ENCODE measurements around the gene AP1G2. TPM values are rescaled to one million over a fixed set of nuclear protein-coding genes. Genes with fewer than 3 reads are reported as not detected.

AP1G2 gene
- total RNA-seq, 2 experiments from 2014 or later: 162 to 166 TPM

- Mint-ChIP-seq H3K27me3 (no peaks in the 10 kb centered on the region), H3K9me3 (ENCODE audit: low read depth) (no peaks in the 10 kb centered on the region), H3K27ac (no peak overlapping the region), H3K4me1 (peaks cover 37% of the 10 kb centered on the region), H3K36me3 (ENCODE audit: low read depth) (peaks cover 55% of the 10 kb centered on the region), H3K4me3 (no peak overlapping the region)
- no peak for ATAC-seq
- DNase-seq: no peak
- ChIA-PET POLR2A (no interaction called here), CTCF (interaction anchor here (0.7 to 8.9 kb wide), 15 partner anchors 8 to 239 kb away, joined by 3 to 150 read pairs (median 4); partner anchors contain the start of gene ZFHX2)
- intact Hi-C loops (cut with DNase I, micrococcal nuclease): loop anchor here (1.0 kb wide), 3 partner anchors 79 to 234 kb away; no protein-coding TSS in a partner anchor
Observed at GRCh38 chr14:23561873-23562821, 5.4 kb downstream of the AP1G2 start.

DNA sequence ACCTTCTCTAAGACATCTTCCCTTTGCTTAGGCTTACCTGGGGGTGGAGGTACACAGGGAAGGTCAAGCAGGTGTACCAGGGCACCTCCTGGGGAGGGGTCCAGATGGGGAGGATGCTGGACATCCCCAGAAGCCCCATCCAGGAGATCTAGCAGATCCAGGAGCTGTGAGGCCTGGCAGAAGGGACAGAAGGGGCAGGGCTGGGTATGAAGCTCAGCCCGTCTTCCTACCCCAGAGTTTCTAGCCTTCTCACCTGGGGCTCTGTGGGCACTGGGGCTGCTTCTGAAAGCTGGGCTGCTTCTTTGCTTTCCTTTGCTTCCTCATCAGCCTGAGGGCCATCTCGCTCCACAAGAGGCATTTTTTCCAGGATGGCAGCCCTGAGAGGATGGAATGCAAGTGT, 6.3 kb downstream of the AP1G2 start:
- ATAC-seq (no peak), DNase-seq (no peak)
- no peak overlapping the region for H3K4me3 Mint-ChIP-seq
- intact Hi-C loops (cut with DNase I, micrococcal nuclease): no loop called here
- ChIA-PET CTCF (interaction anchor here (0.7 to 8.9 kb wide), 12 partner anchors 10 to 238 kb away, joined by 3 to 150 read pairs (median 4); partner anchors contain the start of gene ZFHX2), POLR2A (no interaction called here)
- H3K4me1 Mint-ChIP-seq: peaks cover 35% of the 10 kb centered on the region
- no peaks in the 10 kb centered on the region for H3K27me3 Mint-ChIP-seq
- H3K27ac Mint-ChIP-seq: no peak overlapping the region
- peaks cover 51% of the 10 kb centered on the region for H3K36me3 Mint-ChIP-seq (ENCODE audit: low read depth)
- no peaks in the 10 kb centered on the region for H3K9me3 Mint-ChIP-seq (ENCODE audit: low read depth)

- POLR2A ChIA-PET: interaction anchor here (1.0 kb wide), 1 partner anchor 82 kb away, joined by 6 read pairs; no protein-coding TSS in a partner anchor
- DNase-seq (no peak), ATAC-seq (no peak)
- Mint-ChIP-seq H3K4me1 (peaks cover 35% of the 10 kb centered on the region), H3K4me3 (no peak overlapping the region), H3K9me3 (ENCODE audit: low read depth) (no peaks in the 10 kb centered on the region), H3K36me3 (ENCODE audit: low read depth) (peaks cover 47% of the 10 kb centered on the region), H3K27ac (peak overlapping the region; percentile 48), H3K27me3 (no peaks in the 10 kb centered on the region)
- CTCF ChIA-PET: interaction anchor here (0.5 to 8.9 kb wide), 22 partner anchors 7 to 742 kb away, joined by 3 to 150 read pairs (median 4); partner anchors contain the start of genes AP1G2 and NGDN
- intact Hi-C loops (cut with DNase I, micrococcal nuclease): loop anchor here (1.0 to 10.0 kb wide), 6 partner anchors 82 to 882 kb away; partner anchors contain the start of genes ACIN1 (in 1 of the 2), C14orf119 (in 1 of the 2), PABPN1 (in 1 of the 2) and RABGGTA (in 1 of the 2)
Observed at GRCh38 chr14:23559926-23560520, 7.6 kb downstream of the AP1G2 start.

GRCh38 chr14:23559010-23559925, 8.3 kb downstream of the AP1G2 start:
- ATAC-seq (no peak), DNase-seq (peak; percentile 86)
- POLR2A ChIA-PET: interaction anchor here (0.6 to 1.0 kb wide), 2 partner anchors 81 to 84 kb away, joined by 4 to 6 read pairs; no protein-coding TSS in a partner anchor
- CTCF ChIA-PET: interaction anchor here (0.6 to 8.9 kb wide), 19 partner anchors 8 to 319 kb away, joined by 3 to 150 read pairs (median 5); partner anchors contain the start of genes AP1G2 and NGDN
- Mint-ChIP-seq H3K4me1 (peaks cover 35% of the 10 kb centered on the region), H3K27me3 (no peaks in the 10 kb centered on the region), H3K36me3 (ENCODE audit: low read depth) (peaks cover 43% of the 10 kb centered on the region), H3K27ac (peak overlapping the region; percentile 33), H3K9me3 (ENCODE audit: low read depth) (no peaks in the 10 kb centered on the region), H3K4me3 (no peak overlapping the region)
- intact Hi-C loops (cut with DNase I, micrococcal nuclease): loop anchor here (1.0 to 10.0 kb wide), 6 partner anchors 81 to 883 kb away; partner anchors contain the start of genes ACIN1 (in 1 of the 2), C14orf119 (in 1 of the 2), PABPN1 (in 1 of the 2) and RABGGTA (in 1 of the 2)

DNA sequence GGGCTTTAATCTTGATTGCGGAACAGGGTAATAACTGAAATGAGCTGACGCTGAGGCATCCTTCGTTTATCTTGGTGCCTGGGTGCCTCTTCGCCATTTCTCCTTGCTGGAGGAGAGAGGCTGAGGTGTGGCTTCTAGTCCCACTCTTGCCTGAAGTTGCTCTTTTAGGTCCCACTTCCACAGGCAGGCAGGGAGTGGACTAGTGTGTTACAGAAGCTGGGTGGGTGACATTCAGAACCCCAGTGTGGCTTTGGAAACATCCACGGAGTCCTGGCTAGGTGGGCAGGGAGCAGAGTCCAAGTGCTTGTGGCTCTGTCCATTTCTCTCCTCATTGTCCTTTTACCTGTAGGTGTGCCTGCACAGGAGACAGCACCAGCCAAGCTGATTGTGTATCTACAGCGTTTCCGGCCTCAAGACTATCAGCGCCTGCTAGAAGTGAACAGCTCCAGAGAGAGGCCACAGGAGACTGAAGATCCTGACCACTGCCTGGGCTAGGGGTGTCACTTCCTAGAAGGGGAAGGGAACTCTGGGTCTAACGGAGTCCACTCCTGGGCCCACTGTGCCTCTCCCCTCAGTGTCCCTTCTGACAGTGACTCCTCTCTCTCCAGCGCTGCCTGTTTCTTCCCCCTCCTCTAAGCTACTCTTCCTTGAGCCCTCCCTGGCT, 9.1 kb downstream of the AP1G2 start:
- H3K27ac Mint-ChIP-seq: peak overlapping the region; percentile 52
- ChIA-PET CTCF (interaction anchor here (0.6 to 8.9 kb wide), 15 partner anchors 9 to 550 kb away, joined by 3 to 150 read pairs (median 8); partner anchors contain the start of genes AP1G2 and NGDN), POLR2A (interaction anchor here (0.6 kb wide), 1 partner anchor 83 kb away, joined by 4 read pairs; no protein-coding TSS in a partner anchor)
- peaks cover 38% of the 10 kb centered on the region for H3K36me3 Mint-ChIP-seq (ENCODE audit: low read depth)
- H3K9me3 Mint-ChIP-seq (ENCODE audit: low read depth): no peaks in the 10 kb centered on the region
- DNase-seq: no peak
- no peak for ATAC-seq
- peaks cover 35% of the 10 kb centered on the region for H3K4me1 Mint-ChIP-seq
- no peak overlapping the region for H3K4me3 Mint-ChIP-seq
- intact Hi-C loops (cut with DNase I, micrococcal nuclease): loop anchor here (1.0 to 10.0 kb wide), 6 partner anchors 80 to 884 kb away; partner anchors contain the start of genes ACIN1 (in 1 of the 2), C14orf119 (in 1 of the 2), PABPN1 (in 1 of the 2) and RABGGTA (in 1 of the 2)
- H3K27me3 Mint-ChIP-seq: no peaks in the 10 kb centered on the region

DNA sequence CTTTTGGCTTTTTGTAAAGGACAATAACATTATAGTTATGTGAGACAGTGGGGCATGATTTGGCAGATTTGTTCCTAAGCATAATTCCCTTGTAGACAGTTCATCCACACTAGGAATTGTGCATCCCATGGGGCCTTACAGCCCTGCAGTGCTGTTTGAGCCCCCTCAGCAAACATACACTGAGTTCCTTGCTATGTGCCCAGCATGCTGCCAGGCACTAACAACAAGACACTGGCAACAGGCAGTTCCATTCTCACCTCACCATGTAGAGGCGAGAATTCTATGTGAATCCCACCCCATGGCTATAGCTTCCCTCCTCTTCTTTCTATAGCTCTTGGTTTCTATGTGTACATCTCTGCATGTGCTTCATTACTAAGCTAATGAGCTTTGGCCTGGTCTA, 9.6 kb downstream of the AP1G2 start:
- DNase-seq: no peak
- ChIA-PET POLR2A (no interaction called here), CTCF (interaction anchor here (0.6 to 8.9 kb wide), 11 partner anchors 9 to 550 kb away, joined by 3 to 150 read pairs (median 5); partner anchors contain the start of genes AP1G2 and NGDN)
- Mint-ChIP-seq H3K27me3 (no peaks in the 10 kb centered on the region), H3K27ac (peak overlapping the region; percentile 87), H3K36me3 (ENCODE audit: low read depth) (peaks cover 35% of the 10 kb centered on the region), H3K4me3 (peak overlapping the region; percentile 95), H3K4me1 (peaks cover 34% of the 10 kb centered on the region), H3K9me3 (ENCODE audit: low read depth) (no peaks in the 10 kb centered on the region)
- no peak for ATAC-seq
- intact Hi-C loops (cut with DNase I, micrococcal nuclease): loop anchor here (2.0 to 10.0 kb wide), 5 partner anchors 229 to 884 kb away; partner anchors contain the start of genes ACIN1 (in 1 of the 2), C14orf119 (in 1 of the 2), PABPN1 (in 1 of the 2) and RABGGTA (in 1 of the 2)

DNA sequence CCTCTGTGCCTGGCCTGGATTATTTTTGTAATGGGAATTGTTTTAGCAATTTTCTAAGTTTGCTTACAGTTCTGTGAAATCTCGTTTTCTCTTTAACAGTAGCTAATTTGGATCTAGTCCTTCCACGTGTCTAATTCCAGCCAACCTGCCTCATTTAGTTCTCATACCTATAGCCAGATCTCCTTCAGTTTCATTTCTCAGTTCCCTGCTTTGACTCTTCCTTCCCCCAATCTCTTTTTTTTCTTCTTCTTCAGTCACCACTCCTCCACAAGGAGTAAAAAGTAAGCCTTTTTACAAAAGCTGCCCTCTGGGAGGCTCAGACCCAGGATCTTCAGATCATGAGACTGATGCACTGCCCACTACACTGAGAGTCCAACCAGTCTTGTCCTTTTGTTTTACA, 10.1 kb downstream of the AP1G2 start:
- Mint-ChIP-seq H3K27ac (peak overlapping the region; percentile 87), H3K4me1 (peaks cover 32% of the 10 kb centered on the region), H3K36me3 (ENCODE audit: low read depth) (peaks cover 32% of the 10 kb centered on the region), H3K9me3 (ENCODE audit: low read depth) (no peaks in the 10 kb centered on the region), H3K27me3 (no peaks in the 10 kb centered on the region), H3K4me3 (peak overlapping the region; percentile 95)
- ATAC-seq (no peak), DNase-seq (no peak)
- intact Hi-C loops (cut with DNase I, micrococcal nuclease): loop anchor here (5.0 to 10.0 kb wide), 4 partner anchors 235 to 885 kb away; partner anchors contain the start of genes ACIN1 (in 1 of the 2), C14orf119 (in 1 of the 2), PABPN1 (in 1 of the 2) and RABGGTA (in 1 of the 2)
- POLR2A ChIA-PET: interaction anchor here (0.5 kb wide), 1 partner anchor 205 kb away, joined by 3 read pairs; no protein-coding TSS in a partner anchor
- CTCF ChIA-PET: interaction anchor here (0.5 to 8.9 kb wide), 9 partner anchors 9 to 556 kb away, joined by 3 to 150 read pairs (median 8); partner anchors contain the start of genes AP1G2 and NGDN

DNA sequence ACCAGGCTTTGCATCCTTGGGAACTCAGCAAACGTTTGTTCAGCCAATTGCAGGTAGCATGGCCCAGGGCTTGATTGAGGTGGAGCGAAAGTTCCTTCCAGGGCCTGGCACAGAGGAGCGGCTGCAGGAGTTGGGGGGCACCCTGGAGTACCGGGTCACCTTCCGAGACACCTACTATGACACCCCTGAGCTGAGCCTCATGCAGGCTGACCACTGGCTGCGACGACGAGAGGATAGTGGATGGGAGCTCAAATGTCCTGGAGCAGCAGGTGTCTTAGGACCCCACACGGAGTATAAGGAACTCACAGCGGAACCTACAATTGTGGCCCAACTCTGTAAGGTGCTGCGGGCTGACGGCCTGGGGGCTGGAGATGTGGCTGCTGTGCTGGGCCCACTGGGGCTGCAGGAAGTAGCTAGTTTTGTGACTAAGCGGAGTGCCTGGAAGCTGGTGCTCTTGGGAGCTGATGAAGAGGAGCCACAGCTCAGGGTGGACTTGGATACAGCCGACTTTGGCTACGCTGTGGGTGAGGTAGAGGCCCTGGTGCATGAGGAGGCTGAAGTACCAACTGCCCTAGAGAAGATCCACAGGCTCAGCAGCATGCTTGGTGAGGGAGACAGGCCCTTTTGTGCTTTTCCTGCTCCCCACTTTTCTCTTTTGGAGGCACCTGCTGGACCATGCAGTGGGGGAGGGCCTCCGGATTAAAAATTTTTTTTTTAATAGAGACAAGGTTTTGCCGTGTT, 10.7 kb downstream of the AP1G2 start:
- peak overlapping the region; percentile 95 for H3K4me3 Mint-ChIP-seq
- peaks cover 29% of the 10 kb centered on the region for H3K36me3 Mint-ChIP-seq (ENCODE audit: low read depth)
- no peaks in the 10 kb centered on the region for H3K9me3 Mint-ChIP-seq (ENCODE audit: low read depth)
- CTCF ChIA-PET: interaction anchor here (0.5 to 8.9 kb wide), 8 partner anchors 11 to 557 kb away, joined by 3 to 150 read pairs (median 4); partner anchors contain the start of gene AP1G2
- ATAC-seq (no peak), DNase-seq (peak; percentile 30)
- peaks cover 34% of the 10 kb centered on the region for H3K4me1 Mint-ChIP-seq
- no peaks in the 10 kb centered on the region for H3K27me3 Mint-ChIP-seq
- POLR2A ChIA-PET: interaction anchor here (0.5 kb wide), 1 partner anchor 205 kb away, joined by 3 read pairs; no protein-coding TSS in a partner anchor
- intact Hi-C loops (cut with DNase I, micrococcal nuclease): loop anchor here (1.0 to 10.0 kb wide), 8 partner anchors 10 to 885 kb away; partner anchors contain the start of genes NGDN (in 2 of the 2), PABPN1 (in 2 of the 2), ACIN1 (in 1 of the 2) and AP1G2 (in 1 of the 2)
- H3K27ac Mint-ChIP-seq: peak overlapping the region; percentile 93
